CD4-positive, alpha-beta T cell treated with Interleukin-15 for 1 hour (primary cell): Measurements from ENCODE around the gene LNX2.

Experiments
- DNase-seq: peaks from one replicate; pipeline ENCODE4 v3.0.0-alpha.2; 2020

The LNX2 gene

DNA sequence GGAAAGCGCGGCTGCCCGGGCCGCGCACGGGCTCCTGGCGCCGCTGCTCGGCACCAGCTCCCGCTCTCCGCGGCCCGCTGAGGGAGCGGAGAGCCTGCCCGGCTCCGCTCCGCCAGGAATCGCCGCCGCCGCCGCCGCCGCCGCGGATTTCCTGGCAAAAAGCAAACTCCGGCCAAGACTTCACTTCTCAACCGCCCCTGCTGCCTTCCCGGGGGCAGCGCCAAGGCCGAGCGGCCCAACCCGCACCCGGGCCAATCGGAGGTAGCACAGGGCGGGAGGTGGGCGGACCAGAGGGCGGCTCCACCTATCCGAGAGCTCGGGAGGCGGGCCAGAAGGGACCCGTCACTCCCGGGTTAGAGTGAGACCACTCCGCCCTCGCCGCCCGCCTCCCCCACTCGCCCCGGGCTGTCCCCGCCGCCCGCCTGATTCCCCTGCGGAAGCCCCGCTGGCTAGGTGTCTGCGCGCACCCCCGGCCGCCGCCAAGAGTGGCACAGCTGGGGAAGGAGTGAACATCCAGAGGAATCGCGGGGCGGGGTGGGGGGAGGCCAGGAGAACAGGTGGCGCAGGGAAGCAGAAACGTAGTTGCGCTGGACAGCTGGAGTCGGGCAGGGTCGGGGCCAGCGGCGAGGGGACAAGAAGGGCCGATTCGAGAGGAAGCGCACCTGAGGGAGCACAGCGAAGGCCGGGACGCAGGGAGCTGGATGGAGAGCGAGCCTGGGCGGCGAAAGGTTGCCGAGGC is at the start of gene LNX2:
Gene LNX2 (minus strand): TSS at position 153 of the 739 bp plus-strand sequence. CDS start 38,826 bp downstream, outside the sequence.
- DNase-seq = peak; percentile 96

DNA sequence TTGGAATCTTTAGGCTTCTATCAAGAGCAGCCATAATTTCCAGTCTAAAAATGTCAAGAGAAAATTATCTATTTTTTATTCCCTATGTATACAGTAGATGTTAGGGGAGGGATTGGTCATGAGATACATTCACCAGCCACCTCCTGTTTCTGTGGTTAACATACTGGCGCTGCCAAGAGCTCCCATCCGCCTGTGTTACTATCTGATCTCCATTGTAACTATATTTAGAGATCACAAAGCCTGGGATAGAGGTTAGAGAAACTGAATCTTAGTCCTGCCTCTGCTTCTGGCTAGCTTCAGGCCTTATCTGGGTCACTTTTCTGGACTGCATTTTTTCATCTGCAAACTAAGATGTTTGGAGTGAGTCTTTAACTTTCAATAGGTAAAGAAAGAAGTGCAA is 47.6 kb upstream of the LNX2 start:
- DNase-seq = no peak

DNA sequence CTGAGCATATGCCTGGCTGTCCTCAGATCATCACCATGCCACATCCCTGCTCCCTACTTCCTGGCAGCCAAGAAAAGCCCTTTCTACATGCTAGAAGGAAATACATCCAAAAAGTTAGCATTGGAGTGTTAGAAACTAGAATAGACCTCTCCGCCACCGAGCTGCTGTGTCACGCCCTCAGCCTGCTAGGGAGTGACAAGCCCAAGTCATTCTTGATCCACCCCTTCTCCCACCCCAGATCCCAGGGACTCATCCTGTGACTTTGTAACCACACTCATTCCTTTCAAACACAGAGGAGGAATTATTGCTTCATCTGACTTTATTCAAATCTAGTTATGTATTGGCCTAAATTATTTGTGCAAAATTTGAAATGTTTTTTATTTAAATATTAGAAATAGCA is 46.6 kb upstream of the LNX2 start:
- no peak for DNase-seq

DNA sequence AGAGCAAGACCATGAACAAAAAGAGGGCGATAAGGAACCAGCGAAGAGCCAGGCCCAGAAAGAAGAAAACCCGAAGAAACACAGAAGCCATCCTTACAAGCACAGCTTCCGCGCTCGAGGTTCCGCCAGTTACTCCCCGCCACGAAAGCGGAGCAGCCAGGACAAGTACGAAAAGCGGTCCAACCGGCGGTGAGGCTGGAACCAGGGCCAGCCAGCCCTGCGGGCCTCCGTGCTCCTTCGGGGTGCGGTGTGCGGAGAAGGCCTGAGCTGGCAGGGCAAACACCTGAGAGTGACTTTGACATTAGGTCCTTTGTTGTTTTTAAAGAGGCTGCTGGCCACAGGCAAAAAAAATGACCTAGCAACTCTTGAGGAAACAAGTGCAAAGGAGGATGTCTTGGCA is 45.4 kb upstream of the LNX2 start:
- no peak for DNase-seq

DNA sequence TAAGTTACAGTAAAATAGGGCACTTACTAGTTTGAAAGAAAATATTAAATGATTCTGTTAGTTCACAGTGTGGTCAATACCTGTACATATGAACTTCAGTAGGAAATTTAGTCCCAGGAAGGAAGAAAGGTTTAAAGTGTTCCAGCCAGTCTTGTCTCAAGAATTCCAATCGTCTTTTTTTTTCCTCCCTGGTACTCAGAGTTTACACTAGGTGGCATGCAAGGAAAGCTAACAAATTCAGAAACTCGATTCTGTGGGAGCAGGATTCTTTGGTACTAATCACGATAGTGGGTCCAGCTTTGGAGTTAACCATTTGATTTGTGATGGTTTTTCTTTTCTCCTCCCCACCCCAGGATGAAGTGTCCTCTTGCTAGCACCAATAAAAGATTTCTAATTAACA is 45.0 kb upstream of the LNX2 start:
- DNase-seq = no peak

DNA sequence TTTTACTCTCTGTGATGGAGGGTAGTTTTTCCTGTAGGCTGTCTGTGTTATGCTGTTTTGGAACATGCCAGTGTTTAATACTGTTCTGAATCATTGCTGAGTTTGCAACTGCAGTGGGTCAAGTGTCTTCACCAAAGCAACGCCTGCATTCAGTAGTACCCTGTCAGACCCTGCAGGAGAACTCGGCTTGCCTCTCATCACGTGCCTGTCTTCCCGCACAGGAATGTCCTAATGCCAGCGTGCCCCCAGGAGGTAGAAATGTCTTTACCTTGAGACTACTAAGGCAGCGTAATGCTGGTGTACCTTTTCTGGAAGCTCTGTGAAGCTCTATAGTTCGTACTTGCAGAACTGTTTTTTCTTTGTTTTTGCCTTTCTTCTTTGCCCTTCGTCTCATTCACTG is 43.6 kb upstream of the LNX2 start:
- DNase-seq = no peak

DNA sequence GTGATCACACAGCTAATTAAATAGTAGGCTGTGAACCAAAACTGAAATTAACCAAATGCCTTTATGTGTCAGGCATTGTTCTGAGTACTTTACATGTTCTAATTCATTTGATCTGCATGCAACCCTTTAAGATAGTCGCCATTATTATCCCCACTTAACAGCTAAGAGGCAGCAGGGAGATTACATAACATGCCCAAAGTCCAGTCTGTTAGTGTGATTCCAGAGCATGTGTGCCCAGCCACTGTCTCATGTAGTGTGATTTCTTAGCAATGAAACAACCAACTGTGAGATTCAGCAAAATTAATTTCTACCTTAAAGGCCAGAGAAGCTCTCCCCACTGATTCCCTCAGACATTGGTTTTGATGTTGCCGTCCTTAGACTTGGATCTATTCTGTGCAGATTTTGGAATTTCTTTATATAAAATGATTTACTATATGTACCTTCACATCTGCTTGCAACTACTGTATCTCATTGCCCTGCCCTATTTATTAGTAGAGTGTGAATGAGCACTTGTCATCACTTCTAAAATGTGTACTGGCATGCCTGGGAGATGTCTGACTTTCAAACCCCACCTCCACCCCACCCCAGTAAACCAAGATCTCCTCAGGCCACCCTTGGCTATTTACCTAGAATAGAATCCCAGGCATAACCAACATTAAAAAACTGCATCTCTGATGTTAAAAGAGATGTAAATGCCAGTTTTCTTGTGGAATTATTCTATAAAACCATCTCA is 42.6 kb upstream of the LNX2 start:
- DNase-seq = no peak

DNA sequence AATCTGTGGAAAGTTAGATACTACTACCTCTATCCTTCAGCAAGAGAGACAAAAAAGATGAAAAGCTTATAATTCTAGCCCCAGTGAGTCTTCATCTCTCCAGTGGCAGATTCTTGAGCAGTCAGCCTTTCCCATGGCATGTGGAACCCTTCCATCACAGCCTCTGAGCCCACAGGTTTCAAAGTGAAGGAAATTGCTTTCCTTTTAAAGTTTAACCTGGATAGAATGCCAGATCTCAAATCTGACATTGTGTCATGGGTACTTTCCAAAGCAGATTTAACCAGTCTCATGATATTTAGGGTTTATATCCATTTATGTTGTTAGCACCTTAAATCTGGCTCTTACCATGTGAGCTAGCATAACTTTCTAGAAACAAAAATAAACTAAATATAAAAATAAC is 40.7 kb upstream of the LNX2 start:
- DNase-seq = no peak

DNA sequence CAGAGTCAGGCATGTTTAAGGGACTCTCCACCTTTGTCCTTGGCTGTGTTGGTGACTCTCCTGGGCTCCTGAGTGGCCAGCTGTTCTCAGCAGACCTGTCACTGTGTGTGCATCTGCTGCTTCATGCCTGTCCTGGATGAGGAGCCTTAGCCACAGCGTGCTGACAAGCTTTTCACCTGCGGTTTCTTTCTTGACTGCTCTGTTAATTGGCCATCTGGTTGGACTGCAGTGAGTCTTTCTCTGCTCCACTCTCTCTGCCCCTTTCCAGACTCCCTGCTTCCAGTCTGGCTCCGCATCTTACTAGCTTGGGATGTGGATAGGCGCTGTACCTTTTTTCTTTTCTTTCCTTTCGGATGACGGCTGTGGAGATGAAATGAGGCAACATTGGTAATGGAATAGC is 40.2 kb upstream of the LNX2 start:
- no peak for DNase-seq

DNA sequence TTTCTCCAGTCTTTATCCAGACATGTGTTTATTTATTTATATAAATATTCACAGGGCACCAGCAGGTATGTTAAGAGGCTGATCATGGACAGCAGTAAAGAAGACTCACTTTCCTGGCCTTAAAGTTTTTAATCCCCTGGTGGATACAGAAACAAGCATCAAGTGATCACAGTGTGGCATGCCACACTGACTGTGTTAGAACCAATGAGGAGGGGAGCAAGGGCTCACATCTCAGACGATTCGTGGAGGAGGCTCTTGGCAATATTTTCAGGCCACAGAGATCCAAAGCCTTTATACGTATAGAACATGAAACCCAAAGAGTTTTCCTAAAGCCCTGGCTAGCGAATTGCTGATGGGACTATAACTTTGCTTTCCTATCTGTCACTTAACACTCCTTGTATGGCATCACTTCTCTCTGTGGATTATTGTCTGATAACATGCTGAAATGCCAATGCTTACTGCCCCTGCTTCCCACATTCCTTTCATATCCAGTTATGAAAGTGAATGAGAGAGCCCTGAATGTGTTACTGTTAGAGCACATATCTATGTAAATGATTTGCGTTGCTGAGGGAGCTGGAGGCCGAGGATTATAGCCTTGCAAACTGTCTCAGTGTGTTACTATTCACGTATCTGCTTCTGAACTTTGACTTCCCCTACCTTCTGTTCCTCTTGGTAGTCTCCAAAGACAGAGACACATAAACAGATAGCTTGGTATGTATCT is 39.0 kb upstream of the LNX2 start:
- DNase-seq = no peak

DNA sequence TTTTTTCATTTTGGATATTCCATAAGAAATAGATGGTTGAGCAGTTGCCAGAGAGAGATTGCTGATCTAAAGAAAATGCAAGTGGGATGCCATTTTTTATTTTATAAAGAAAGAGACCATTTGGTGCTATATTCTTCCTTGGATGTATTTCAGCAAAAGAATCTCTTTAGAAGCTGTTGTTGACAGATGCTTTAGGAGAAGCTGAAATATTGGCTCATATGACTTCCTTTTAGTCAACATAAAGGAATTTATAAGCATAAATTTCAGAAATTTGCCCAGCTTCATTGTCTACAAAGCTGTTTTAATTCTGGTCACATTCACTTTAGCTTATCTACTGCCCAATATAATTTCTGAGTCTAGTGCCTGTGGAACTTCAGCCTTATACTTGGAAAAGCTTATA is 38.2 kb upstream of the LNX2 start:
- DNase-seq = no peak

DNA sequence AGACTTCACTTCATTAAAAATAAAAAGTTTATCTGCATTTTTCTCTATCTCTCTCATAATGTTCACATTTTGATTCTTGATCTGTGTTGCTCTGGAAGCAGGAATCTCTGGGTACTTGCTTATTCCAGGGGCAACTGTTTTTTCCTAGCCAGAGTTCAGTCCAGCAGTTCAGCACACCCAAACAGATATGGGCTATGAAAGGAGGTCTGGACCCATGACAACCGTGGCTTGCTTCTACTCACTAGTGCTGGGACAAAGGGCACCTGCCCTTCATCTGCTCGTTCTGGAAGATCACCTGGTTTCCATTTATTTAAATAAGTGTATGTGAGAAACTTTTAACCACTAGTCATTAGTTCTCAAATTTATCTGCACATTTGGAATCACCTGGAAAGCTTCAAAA is 37.4 kb upstream of the LNX2 start:
- no peak for DNase-seq

DNA sequence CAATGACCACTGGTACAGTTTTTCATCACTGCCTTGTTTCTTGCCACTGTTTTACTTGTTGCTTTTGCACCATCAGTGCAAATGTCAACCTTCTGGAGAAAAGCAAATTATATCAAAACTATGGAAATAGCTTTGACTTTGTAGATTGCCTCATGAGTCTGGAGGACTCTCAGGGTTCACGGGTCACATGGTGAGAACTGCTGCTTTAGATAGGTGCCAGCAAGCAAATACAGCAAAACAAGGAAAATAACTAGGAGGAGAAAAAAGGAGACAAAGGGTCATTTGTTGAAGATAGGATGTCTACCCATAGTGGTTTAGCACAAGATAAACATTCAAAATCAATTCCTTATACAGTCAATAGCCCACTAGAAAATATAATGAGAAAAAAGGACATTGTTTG is 34.5 kb upstream of the LNX2 start:
- no peak for DNase-seq

DNA sequence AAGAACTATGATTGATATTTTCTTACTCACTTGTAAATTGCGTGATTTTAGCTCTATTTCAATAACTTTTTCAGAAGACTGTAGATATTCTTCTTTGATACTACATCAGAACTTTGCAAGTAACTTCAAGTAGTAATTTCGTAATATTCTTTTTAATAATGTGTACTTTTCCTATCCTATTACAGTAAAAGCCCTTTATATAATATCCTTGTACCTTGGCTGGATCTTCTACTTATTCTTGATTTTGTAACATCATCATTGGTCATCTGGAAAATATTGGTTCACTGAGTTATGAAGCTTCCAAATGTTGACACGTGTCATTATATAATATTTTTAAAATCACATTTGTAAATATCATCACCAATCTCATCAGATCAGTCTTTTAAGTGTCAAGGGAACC is 33.7 kb upstream of the LNX2 start:
- no peak for DNase-seq

DNA sequence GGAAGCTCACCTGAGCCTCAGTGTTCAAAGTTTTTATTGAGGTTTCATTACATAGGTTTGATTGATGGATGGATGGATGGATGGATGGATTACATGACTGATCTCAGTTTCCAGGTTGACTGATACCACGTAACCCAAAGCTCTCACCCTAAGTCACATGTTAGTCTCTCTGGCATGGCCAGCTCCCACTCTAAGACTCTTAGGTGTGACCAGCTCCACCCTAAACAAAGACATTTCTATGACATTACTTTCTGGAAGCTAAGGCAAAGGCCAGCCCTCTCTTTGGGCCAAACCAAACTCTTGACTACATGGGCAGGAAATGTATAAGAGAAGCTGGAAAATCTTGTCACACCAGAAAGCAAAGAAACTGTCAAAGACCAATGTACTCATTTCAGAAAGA is 30.0 kb upstream of the LNX2 start:
- no peak for DNase-seq

DNA sequence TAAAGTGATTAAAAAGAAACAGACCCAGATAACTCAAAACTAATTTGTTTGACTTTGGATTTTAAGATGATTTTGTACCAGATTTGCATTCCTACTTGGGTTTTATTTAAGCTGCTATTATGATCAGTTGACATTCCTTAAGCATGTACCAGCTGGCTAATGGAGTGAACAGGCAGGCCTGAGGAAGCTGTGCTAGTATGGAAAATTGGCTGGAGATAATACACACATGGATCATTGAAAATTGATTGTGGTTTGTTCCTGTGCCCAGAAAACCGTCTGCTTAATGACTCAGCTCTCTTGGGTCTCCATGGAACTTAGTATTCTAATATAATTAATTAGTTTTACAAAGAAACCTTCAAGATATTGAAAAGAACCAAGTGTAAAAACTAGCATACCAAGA is 24.0 kb upstream of the LNX2 start:
- no peak for DNase-seq

DNA sequence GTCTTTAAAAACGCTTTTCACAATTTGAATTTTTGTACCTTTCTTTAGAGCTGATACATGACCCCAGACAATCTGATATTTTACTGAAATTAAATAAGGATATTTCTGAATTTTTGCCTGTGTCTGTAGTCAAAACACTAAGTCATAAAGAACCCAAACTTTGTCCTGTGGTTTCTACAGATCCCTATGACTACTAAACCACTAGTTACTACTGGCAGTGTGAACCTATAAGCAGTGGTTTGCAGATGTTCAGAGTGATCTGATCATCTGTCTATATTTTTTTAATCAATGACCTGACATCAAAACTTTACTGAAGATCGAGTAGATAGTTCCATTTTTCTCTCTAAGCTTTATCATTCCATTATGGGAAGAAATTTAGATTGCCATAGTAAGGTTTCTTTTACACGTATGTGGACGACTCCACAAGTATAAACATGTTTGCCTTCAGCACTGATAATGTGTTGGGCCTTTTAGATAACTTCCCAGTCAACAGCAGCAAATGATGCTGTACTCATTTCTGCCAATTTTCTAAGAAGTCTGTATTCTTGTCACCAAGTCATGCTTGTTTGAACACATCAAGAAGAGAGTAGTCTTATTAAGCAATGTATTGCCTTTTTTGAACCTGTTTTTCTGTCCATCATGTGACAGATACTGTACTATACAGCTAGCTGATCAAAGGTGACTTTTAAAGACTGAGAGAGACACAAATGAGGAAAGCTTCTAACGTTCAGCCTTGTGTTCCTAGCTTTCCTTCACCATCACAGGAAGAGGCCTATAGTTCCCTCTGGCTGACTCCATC is 23.2 kb upstream of the LNX2 start:
- no peak for DNase-seq

DNA sequence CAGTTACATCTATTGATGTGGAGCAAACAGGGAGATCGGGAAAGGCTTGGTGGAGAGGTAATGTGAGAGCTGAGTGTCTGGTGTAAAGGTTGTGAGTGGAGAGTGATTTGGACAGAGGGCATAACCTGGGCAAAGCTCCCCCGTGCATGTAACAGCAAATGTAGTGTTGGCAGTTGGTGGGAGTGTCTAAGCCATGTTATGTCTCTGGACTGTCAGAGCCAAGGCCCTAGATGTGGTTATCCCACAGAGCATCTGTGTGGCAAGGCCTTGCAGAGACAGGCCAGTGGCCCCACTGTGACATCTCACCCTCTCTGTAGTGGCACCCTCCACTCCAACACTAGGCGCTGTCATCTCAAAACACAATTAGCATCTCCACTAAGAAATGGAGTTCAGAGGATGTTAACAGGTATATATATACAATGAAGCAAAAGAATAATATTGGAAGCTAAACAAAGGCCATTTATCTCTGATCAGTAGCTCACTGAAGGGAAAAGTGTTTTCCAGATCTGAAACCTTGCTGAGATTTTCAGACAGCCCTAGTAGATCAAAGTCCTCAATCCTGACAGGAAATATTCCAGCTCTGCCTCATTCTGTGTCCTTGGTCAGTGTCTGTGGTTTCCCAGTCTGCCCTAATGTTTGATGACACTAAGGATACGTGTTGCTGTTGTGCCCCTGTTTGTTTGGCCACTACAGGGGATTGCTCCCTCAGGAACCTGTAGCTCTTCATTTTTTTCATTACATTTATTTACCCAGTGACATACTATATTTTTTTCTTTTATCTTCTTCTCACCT is 21.6 kb upstream of the LNX2 start:
- no peak for DNase-seq

DNA sequence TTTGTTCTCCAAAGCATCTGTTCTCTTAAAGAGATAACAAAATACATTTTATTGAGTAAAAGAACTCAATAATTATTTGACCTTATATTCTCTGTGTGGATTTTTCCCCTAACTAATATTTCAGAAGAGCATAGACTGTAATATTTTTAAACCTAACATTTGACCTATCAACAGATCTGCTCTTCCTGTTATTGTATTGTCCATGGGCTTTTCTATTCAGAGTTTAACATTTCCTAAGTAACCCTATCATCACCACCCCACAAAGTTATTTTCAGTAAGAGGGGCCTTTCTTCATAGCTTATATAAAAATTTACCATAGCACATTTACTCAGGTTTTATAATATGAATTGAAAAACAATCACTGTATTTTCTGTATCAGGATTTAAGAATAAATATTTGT is 18.9 kb upstream of the LNX2 start:
- DNase-seq = no peak

DNA sequence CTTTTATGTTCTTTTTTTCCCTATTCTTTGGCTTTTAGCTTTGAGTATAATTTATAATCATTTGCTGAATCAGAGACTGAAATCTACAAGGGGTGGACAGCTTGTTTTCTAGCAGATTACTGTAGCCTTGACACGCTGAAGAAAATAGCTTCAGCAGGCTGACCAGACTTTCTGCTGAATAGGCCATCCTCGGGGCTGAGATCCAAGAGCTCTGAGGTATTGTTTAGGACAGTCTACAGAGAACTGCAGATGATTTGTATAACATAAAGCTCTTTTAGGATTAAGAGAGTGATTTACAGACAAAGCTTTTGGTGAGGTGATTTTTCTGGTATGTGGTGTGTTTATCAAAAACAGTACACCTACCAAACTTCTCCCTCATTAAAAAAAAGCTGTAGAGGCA is 18.2 kb upstream of the LNX2 start:
- no peak for DNase-seq

DNA sequence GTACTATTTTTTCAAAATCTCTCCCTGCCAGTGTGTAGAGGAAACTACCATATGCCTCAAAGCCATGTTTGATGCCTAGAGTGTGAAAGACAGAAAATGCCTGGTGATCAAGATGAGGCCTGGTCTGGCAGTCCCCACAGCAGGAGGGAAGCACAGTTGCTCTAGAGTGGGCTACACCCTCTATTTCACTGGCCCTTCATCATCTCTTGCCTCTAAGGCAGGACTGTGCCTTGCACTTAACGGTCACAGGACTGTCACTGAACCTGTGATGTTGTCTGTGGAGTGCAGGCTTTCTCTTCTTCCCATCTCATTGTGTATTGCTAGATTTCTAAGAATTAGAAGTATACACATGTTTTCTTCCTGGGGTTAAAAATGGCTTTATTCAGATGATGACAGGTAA is 17.7 kb upstream of the LNX2 start:
- no peak for DNase-seq

DNA sequence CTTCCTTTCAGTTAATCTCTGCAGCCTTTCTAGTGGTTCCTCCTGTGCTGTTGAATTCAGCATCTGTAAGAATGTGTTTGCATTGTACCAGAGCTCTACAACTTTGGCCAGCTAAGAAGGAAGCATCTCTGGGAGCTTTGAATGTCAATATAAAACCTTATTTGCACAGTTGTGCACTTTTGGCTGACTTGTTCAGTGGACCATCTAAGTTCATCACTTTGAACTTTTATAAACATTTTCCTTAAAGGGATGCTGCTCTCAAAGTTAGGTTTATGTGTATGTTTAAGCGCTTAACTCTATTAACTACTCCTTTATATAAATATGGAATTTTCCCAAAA is 16.9 kb upstream of the LNX2 start:
- no peak for DNase-seq
